GM18502 (cell line): ENCODE results near the gene PPP2R2D.
"Not testable (repeated sequence)": the region's sequence is repeated elsewhere in the genome, so short reads cannot be mapped to it uniquely, and the experiment has no call there.

ENCODE experiments used
- ATAC-seq: cut with Tn5 transposase; IDR thresholded peaks from one replicate; pipeline ENCODE4 v1.9.1; 2021; ENCODE audit warnings: mild to moderate bottlenecking; ENCODE audit not compliant: unreplicated experiment, poor library complexity

Gene PPP2R2D

GRCh38 chr10:131866673-131867072 lies 34.1 kb upstream of the PPP2R2D start:
- no peak for ATAC-seq

GRCh38 chr10:131868436-131868835 lies 32.4 kb upstream of the PPP2R2D start:
- no peak for ATAC-seq

DNA sequence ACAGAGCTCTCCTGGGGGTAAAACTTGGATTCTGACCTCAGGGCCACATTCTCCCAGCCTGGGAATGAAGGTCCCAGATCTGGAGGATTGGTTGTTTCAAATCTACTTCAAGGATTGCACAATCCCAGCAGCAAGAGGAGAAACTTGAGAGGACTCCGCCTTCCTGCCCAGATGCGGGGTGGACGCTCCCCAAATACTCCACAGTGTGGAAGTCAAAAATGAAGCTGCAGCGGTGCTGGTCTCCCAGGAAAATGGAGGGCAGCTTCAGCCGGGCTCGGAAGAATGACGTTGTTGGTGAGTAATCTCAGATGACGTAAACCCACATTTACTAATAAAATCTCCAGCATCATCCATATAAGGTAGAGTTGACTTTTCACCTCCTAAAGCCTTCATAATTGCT lies 31.5 kb upstream of the PPP2R2D start:
- ATAC-seq = no peak

GRCh38 chr10:131870411-131870810 lies 30.4 kb upstream of the PPP2R2D start:
- no peak for ATAC-seq

- no peak for ATAC-seq
Measured at GRCh38 chr10:131870831-131871672, 29.8 kb upstream of the PPP2R2D start.

GRCh38 chr10:131871673-131872005 lies 29.2 kb upstream of the PPP2R2D start:
- no peak for ATAC-seq

- no peak for ATAC-seq
Measured at GRCh38 chr10:131872011-131872826, 28.6 kb upstream of the PPP2R2D start.

DNA sequence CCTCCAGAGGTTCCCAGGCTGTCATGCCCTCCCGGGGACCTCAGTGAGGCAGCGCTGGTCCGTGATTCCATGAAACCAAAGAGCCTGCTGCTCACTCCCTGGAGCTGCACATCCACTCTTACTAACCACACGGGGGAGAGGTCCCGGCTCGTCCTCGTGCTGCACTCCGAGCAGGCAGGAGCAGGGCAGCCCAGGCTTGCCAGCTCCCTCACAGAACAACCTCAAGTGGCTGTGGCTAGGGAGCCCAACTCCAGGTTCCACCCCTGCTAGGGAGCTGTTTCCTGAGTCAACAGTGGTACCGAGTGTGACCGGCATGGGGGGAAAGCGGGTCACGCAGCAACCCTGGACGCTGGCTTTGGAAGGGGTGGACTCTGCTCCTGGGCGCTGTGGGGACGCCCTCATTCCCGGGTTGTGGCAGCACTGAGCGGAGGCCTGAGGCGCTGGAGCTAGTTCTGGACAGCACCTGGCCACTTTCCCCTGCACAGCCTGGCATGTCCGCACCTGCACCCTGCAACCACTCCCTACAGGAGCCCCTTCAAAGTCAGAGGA lies 27.9 kb upstream of the PPP2R2D start:
- no peak for ATAC-seq

- ATAC-seq = peak; percentile 81
Measured at GRCh38 chr10:131874991-131875451, 25.8 kb upstream of the PPP2R2D start.

DNA sequence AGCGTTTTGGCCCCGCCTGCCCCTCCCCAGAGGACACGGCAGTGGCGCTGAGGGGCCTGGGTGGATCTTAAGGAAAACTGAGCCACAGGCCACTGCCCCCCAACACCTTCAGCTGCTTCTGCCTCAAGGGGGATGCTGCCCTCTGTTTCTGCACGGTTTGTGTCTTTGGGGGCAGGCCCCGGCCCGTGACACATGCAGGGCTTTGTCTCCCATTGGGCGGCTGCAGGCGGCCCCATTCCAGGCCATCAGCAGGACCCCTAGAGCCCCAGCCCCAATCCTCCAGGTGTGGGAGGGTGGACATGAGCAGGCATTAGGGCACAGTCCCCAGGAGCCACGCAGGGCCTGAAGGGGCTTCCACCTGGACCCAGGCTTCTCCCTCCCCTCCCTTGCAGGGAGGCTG lies 25.3 kb upstream of the PPP2R2D start:
- no peak for ATAC-seq

GRCh38 chr10:131876017-131876416 lies 24.8 kb upstream of the PPP2R2D start:
- no peak for ATAC-seq

- no peak for ATAC-seq
Measured at GRCh38 chr10:131876508-131876907, 24.3 kb upstream of the PPP2R2D start.

DNA sequence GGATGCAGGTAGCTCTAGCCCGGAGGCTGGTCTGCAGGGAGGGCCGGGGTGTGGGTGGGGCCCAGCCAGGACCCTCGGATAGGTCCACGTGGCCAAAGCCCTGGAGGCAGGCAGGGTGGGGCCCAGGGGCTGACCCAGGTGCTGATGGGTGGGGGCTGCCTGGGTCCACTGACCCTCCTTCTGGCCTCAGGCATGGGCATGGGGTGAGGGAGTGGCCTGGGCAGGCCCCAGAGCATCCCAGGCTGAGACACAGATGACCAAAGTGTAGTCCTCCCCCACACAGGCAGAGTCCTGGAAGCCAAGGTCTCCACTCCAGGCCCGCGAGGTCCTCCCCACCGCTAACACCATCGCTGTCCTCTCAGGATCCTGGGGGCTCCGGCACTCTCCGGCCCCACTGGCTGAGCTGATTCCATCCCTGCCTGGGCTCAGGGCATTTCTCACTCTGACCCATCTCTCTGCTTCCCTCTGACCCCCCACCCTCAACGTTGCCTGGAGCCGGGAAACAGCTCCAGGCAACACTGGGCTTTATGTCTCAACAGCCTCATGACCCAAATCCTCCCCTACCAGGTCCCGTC lies 20.7 kb upstream of the PPP2R2D start:
- no peak for ATAC-seq

DNA sequence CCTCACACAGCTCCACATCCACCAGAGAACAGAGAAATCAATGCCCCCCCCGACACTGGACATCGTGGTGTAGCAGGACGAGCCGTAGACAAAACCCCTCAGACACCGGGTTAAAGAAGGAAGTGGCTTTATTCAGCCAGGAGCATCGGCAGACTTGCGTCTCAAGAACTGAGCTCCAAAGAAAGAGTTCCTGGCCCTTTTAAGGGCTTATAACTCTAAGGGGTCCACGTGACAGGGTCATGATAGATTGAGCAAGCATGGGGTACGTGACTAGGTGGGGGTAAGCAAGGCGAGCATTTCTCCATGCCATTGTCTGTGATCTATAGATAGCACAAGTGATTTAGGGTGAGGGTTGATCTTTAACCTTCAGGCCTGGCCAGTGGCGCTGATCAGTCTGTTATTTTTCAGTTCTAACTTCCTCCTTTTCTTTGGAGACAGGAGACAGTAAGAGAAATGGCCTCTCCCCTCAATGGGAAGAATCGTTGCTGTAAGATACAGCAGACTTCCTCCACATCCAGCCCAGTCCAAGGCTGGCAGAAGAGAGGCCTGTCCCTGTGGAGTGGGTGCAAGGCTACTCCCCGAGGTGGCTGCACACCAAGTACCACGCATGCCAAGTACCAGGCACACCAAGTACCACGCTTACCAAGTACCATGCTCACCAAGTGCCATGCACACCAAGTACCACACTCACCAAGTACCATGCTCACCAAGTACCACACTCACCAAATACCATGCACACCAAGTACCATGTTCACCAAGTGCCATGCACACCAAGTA lies 19.5 kb upstream of the PPP2R2D start:
- no peak for ATAC-seq

GRCh38 chr10:131882151-131882550 lies 18.7 kb upstream of the PPP2R2D start:
- no peak for ATAC-seq

DNA sequence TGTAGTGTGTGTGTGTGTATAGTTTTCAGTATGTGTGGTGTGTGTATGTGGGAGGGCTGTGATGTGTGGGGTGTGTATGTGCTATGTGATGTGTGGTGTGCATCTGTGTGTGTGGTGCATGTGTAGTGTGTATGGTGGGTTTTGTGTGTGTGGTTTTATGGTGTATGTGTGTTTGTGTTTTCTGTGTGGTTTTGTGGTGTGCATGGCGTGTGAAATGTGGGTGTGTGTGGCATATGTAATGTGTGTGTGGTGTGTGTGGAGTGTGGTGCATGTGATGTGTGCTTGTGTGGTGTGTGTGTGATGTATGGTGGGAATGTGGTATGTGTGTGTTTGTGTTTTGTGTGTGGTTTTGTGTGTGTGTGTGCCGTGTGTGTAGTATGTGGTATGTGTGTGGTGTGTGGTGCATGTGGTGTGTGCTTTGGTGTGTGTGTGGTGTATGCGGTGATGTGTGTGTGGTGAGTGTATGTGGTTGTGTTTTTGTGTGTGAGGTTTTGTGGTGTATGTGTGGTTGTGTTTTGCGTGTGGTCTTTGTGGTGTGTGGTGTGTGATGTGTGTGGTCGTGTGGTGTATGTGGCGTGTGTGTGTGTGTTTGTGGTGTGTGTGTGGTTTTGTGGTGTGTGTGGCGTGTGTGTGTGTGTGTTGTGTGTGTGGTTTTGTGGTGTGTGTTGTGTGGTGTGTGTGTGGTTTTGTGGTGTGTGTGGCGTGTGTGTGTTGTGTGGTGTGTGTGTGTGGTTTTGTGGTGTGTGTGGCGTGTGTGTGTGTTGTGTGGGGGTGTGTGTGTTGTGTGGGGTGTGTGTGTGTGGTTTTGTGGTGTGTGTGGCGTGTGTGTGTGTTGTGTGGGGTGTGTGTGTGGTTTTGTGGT lies 18.0 kb upstream of the PPP2R2D start:
- no peak for ATAC-seq

DNA sequence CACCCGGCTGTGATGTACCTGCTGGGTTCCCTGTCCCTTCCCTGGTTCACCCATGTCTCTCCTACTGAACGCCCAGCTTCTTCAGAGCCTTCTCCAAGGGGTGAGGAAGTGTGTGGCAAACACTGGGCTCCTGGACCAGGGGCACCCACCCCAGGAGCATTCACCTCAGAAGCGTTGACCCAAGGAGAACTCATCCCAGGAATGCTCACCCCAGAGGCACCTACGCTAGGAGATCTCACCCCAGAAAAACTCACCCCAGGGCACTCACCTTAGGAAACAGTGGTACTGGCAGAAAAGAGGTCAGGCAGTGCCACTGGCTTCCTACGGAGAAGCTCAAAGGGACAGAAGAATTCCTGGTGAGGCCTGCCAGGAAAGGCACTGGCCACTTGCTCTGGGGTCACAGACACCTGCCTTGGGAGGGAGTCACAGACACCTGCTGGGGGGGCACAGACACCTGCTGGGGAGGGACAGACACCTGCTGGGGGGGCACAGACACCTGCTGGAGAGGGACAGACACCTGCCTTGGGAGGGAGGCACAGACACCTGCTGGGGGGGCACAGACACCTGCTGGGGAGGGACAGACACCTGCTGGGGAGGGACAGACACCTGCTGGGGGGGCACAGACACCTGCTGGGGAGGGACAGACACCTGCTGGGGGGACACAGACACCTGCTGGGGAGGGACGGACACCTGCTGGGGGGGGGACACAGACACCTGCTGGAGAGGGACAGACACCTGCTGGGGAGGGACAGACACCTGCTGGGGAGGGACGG lies 17.0 kb upstream of the PPP2R2D start:
- not testable (repeated sequence) for ATAC-seq

DNA sequence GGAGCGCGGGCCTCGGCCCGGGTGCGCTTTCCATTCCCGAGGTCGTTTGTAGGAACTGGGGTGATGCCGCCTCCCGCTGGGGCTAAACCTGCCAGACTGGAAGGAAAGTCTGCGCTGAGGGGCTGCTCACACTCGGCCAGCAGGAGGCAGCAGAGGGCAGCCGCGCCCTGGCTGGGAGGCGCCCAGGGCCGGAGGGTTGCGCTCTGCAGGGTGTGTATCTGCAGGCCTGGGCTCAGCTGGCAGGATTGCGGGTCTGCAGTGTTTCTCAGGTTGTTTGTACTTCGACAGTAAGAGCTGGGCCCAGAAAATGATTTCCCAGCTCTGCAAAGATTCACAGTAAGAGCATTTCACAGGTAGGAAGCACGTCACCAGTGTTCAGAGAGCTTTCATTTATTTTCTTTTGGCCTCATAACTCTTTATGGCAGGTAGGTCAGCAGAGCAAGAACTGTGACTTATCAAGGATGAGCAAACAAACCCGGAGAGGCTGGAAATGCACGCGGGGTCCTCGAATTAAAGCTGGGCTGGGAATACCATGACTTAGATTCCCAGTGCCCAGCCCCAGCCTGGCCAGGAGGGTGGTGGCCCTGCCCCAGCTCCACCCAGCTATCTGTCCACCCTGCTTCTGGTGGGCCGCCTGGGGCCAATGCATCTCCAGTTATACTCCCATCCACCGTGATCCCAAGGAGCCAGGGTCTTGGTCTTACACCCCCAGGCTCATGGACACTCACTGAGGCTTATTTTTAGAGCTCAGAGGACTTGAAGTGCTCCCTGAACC lies 15.2 kb upstream of the PPP2R2D start:
- ATAC-seq = peak; percentile 99
